GM21515 (cell line): ENCODE results near the gene DDX10.

Source experiments
- ATAC-seq: cut with Tn5 transposase; IDR thresholded peaks from one replicate; pipeline ENCODE4 v1.9.1; 2021; ENCODE audit not compliant: unreplicated experiment

Gene DDX10

DNA sequence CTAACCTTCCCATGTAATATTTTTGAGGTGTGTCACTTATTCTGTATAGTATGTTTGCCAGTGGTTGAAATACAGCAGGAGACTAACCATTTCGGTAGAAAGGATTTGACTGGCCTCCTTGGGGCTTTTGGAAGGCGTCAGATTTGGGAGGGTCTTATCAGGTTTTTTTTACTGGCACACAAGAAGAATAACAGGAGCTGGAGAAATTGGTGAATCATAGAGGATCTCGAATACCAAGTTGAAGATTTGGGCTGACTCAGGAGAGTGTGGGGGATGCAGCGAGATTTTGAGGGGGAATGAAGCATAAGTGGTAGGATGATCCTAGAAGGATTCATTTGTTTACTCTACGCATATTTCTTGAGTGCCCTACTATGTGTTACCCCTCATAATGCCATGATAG, 200.5 kb downstream of the DDX10 start:
- ATAC-seq: no peak

DNA sequence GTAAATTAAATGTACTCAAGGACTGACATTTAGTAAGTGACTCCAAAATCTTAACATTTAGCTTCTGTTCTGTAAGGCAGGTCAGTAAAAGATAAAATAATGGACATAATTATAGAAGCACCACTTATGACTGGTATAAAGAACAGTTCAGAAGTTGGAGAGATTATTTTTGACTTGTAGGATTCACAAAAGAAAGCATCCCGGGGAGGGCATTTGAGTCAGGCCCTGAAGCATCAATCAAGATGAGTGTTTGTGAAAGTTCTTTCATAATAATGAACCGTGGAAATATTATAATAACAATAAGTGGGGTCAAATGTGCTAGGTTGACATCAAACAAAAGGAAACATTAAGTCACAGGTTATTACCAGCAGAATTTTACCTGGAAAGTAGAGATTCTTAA, 201.9 kb downstream of the DDX10 start:
- no peak for ATAC-seq

DNA sequence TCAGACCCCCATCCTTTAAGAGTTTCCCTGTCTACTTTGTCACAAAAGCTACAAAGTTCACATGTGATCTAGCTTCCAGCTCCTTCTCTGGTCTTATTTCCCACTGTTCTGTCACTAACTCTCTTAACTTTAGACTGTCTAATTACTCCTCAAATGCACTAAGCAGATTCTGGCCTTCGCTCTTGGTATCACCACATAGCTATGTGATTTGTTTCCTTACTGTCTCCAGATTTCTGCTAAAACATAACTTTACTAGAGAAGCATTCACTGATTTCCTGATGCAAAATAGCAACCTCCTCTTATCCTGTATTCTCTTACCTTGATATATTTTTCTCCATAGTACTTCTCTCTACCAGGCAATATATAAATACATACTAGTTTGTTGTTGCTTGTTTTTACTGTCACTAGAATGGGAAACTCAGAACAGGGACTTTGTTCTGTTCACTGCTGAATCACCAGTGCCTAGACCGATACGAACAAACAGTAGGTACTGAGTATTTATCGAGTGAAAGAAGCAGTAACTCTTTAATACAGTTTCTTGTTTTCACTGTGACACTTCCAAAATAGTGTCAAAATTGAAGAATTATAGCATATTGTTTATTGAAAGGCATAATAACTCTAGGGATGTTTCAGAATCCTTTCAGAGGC, 205.6 kb downstream of the DDX10 start:
- no peak for ATAC-seq

DNA sequence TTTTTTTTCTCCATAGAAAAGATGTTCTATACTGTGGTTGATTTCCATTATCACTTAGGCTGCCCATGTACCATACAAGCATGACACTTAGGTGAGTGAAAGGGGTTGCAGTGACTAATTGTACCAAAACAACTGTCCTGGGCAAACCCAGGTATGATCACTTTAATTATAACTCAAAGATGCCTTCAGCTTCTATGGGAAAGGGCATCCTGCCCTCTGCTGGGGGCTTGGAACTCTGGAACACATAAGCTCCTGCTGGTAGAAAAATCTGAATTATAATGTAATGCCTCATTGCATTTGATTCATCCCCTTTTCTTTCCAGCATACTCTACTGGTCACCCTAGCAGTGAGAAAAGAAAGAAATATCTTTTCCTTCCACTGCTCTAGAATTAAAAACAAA, 206.3 kb downstream of the DDX10 start:
- ATAC-seq: no peak

DNA sequence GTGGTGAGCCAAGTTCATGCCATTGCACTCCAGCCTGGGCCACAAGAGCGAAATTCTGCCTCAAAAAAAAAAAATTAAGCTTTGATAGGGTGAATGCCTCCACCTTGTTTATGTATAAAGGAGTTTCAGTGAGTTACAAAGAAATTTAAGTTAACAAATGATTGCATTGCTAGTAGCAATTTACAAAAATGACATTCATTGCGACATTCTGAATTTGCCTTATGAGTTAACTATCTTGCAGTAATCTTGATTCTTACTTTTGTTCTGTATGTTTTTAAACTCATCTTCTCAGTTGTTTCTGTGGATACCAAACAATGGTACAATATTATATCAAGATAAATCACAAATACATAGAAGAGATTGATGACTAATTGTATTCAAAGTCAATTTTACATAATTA, 207.0 kb downstream of the DDX10 start:
- no peak for ATAC-seq

DNA sequence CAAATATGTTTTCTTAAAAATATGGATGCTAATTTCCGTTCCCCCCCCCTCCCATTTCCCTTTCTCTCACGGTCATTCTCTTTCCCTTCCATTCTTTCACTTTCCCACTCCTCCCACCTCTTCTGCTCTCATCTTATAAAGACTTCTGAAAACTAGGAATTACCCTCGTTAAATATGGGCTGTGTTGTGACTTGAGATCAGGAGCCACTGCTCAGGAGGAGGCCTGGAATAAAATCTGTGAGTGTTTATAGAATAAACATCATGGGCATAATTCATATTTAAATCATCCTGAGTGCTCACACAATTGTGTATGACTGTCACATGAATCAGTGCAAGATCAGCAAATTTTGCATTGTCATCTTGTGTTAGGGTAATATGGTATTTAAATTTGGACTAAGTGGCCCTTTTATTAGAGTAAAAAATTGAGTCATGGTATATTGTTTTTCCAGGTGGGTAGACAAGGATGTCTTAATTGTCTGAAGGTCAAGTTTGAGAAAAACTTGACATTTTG, 208.0 kb downstream of the DDX10 start:
- no peak for ATAC-seq

DNA sequence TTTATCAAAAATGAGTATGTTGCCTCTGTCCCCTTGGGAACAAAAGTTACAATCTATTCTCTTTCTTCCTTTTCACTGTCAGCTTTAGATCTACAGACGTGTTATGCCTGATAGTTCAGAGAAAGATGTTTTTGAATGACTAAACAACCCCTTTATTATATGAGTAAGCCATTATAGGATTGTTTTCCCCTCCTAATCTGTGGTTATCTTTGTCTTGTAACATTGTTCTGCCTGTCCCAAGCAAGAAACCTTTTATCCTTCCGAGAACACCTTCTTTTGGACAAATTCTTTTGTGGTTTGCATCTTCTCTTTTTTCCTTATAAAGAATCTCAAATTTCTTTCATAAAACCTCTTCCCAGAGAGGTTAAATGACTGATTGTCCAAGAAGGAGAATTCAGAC, 208.4 kb downstream of the DDX10 start:
- no peak for ATAC-seq

DNA sequence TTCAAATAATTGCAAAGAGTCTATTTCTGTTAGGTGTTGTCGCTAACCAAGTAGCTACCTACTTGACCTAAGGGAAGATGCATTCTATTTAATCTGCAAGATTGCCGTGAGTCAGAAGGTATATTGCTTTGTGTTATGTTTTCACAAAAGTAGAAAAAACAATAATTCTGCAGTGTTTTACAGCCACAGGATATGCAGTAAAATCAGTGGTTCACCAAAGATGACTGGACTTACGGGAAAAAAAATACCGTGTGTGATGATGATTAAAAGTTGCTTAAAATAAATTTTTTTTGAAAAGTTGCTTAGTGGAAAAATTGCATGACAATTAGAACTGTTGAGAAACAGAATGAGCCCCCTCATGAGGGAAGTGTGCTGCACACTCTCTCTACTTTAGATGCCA, 209.1 kb downstream of the DDX10 start:
- no peak for ATAC-seq

DNA sequence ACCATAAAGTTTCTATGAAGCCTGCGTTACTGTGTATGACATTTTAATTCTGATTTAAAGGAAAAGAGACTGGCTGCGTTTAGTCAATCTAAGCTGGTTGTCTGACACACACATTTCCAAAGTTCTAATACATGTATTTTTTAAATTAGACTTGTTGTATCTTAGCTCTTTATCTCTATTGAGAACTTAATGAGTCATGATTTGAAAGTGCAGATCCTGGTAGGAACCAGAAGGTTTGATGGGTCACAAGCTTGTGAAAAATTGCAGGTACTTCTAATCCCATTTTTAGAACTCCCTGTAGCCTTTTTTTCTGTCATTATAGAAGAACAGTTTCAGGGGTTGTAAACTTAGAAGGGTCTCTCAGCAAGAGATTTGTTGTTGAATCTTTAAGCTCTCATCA, 210.3 kb downstream of the DDX10 start:
- no peak for ATAC-seq

DNA sequence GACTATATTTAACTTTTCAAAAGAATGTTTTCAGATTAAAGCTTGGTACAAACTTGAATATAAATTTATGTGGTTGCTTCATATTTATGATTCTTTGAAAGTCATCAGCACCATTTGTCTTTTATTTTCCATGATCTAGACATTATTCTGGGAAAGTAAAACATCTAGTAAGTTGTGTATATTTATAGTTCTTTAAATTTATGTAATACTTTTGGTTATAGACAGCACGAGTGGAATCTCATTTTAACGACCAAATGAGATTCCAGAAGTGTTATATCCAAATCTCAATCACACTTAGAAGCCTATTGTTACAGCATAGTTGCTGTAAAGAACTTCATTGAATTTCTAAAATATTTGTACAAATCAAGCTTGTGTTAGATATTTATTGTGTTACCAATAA, 212.3 kb downstream of the DDX10 start:
- no peak for ATAC-seq

DNA sequence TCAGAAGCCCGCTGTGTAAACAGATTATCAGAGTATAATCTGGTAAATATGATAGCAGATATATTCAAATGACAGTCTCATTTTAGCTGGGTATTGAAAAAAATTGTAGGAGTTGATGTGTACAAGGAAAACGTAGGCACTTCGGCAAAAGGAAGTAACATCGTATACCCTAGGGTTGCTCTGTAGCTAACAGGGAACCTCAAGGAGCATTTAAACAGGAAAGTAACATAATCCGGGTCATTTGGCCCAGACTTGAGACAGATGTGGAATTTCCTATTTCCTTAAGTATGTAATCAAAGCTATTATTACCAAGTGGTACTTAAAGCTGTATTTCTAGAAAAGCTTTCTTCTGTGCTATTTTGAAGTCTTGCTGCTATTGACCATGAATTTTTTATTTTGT, 215.6 kb downstream of the DDX10 start:
- ATAC-seq: no peak

DNA sequence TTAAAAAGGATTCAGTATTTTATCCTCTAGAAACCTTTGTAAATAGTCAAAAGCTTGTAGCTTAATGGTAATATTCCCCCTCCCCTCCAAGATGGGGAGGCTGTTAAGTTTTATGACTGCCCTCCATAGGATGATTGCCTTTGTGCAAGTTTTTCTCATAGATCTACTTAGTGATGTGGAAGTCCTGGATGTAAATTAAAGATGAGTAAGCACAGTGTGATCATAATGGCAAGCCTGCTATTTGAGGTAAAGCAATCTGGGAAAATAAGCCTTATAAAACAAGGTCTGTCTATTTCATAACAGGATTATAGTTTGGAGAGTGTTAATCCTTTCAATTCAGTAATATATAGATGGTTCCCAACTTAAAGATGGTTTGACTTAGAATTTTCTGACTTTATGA, 216.3 kb downstream of the DDX10 start:
- ATAC-seq: no peak

DNA sequence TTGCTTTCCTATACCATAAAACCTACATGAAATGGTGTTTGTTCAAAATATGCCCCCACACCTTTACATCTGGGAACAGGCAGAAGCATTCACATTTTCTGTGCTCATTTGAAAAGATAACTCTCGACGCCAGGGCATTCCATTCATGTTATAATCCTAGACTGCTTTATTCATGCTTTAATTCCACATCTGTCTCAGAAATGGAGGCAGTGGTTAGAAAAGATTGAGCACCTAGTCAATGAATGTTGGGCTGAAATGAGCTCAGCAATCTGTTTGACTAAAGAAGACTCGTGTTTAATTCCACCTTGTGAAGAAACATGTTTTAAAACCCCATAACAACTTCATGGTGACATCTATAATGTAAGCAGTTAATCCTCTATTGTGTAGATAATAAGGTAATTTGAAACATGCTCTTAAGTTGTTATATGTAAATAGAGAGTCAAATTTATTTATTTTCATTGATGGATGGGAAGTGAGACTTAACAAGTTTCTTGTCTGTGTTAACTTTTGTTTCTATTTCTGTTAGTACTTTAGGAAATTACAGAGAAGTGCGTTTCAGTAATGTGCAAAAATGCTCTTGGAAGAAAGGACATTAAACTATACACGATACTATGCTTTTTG, 217.5 kb downstream of the DDX10 start:
- ATAC-seq: no peak

DNA sequence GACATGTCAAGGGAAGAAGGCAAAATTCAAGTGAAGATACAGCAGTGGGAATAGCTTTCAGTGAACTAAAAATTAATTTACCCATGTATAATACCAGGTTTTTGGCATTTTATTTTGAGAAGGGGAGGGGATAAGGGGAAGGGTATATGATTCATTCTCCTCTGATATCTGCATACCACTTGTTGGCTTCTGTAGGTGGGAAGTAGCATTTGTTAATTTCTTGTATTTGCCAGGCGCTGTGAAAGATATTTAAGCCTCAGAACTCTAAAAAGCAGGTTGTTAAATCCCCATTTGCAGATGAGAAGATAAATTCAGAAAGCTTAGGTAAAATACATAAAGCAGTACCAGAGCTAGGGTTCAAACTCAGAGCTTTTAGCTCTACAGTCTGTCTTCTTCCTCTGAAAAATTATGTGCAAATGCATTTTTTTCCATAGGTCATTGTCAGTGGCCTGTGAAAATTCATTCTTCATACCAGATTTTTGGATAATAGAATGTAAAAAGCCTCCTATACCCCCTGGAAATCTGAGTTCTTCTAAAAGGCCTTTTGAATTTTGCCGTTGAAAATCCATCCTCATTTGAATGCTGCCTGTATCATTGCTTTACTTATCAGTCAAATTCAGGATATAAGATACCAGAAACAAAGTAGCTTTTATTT, 221.3 kb downstream of the DDX10 start:
- ATAC-seq: no peak

DNA sequence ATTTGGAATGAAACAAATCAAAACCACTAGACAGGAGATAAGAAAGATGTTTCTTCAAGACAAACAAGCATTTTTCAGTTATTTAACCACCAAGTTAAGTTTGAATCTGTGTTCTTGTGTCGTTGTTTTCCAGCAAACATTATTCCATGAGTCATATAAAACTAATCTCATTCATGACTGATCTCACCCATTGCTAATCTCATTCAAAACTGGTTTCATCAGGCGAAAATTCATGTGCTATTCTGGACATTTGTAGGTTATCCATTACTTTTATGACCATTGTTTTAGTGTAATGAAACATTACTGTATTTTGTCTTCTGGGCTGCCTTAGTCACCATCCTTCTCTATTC, 221.8 kb downstream of the DDX10 start:
- no peak for ATAC-seq

DNA sequence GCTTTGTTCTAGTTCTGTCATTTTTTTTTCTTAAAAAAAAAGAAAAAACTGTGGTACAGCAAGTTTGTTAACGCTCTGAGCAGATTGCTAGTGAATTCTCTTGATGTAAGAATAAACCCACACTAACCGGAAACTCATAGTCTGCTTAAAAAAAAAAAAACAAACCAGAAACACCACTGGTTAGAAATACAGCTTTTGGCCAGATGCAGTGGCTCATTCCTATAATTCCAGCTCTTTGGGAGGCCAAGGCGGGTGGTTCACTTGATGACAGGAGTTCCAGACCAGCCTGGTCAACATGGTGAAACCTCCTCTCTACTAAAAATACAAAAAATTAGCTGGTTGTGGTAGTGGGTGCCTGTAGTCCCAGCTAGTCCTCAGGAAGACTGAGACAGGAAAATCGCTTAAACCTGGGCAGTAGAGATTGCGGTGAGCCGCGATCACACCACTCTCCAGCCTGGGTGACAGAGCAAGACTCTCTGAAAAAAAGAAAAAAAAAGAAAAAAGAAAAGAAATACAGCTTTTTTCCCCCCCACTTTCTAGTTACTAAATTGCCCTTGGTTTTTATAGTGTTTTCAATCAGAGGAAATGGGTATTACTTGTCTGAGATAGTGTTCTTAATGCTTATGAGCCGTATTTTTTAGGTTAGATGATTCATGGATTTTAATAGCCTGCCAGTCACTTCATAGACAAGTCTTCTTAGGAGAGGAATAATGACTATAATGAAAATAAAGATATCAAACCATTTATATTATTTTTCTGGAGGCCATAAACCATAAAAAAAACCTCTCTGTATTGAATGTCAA, 222.8 kb downstream of the DDX10 start:
- no peak for ATAC-seq

DNA sequence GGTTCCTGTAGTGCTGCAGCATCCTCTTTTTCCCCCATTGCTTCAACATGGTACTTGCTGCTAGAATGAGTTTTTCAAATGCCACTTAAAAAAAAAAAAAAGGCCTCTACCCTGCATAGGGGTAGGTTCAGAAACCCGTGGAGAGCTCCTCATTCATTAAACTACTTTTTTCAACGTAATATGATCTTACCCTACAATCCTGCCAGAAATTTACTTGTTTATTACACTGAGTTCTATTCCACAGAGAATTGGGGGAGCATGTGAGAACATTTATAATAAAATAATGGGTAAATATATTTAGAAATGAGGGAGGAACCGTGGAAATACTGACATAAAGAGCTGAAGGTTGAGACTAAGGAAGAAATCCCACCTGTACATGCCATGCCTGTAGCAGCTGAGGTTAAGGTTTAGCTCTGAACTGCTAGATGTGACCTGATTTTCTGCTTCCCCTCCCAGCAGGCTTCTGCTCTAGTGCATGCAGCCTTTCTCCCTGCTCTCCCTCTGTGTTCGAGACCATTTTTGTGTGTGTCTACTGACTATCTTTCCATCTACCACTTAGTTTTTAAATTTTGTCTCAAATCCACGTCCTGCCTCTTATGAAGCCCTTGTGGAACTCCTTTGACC, 225.7 kb downstream of the DDX10 start:
- no peak for ATAC-seq

DNA sequence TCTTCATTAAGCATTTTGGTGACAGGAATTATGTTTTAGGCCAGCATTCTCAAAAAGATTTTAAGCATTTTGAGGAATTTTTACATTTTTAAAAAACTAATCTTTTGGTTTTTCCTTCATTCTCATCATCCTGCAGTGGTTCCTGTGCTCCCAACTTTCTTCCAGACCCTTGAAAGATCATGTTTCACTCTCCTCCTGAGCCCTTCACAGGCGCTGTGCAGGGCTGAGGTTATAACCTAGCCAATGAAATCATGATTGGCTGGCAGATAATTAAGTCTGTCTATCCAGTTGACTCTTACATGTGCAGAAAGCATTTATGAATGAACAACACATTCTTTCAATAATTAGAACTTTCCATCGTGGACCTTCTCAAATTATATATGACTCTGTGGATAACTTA, 226.3 kb downstream of the DDX10 start:
- no peak for ATAC-seq

DNA sequence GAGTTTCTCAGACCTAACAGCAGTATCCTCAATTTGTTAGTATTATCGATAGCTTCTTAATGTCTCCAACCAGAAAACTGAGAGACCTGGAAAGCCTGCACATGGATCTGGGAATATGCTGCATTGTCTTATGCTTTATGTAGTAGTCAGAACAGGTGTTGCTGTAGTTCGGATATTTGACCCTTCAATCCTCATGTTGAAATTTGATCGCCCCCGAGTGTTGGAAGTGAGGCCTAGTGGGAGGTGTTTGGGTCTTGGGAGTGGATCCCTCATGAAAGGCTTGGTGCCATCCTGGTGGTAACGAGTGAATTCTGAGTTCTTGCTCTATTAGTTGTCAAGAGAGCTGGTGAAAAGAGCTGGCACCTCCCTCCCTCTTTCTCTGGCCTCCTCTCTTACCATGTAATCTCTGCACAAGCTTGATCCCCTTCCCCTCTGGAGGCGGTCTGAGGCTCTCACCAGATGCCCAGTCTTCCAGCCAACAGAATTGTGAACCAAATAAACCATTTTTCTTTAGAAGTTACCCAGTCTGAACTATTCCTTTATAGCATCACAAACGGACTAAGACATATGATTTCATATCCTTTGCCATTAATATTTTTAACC, 227.1 kb downstream of the DDX10 start:
- ATAC-seq: no peak

DNA sequence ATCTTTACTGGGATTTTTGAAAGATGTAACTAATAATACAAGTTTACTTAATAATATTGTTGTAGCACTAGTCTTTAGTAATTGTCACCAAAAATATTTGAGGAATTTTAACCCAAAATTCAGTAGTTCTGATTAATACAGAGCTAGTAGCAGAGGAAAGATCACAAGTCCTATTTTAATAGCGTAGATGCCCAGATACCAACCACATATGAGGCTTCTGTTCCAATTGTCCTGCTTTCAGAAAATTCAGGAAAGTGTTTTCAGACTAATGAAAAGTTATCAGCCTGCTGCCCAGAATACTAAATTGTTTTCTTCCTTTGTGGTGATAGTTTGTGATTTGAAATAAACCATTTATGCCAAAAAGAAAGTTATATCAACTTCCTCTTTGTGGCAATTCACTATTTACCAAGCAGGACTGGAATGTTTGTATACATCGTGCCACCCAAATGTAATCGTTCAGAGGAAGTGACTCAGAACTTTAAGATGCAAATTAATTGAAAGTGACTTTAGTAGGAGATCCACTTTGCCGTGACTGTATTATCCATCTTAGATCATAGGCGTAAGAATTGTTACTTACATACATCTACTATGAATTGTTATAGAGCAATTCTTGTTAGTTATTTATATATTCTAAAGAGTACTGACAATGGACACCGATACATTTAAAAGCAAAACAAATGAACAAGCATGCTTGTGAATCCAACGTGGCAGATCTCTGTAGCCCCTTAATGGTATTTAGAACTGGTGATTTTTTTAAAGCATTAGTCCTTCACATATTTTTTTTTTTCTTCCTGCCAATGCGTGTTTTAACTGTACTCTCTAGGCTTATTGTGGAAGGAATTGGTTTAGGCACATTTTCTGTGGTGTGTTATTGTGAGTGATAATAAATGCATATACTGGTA, 231.0 kb downstream of the DDX10 start:
- no peak for ATAC-seq
